ENCODE measurements around the gene SOX15. TPM values are rescaled to one million over a fixed set of nuclear protein-coding genes. Genes with fewer than 3 reads are reported as not detected.

The SOX15 gene
- total RNA-seq, 2 experiments from 2014 or later, result 0.84 to 1.6 TPM

GRCh38 chr17:7593296-7593695 lies 3.4 kb upstream of the SOX15 start:
- Histone ChIP-seq H3K4me2 (ENCODE audit: low read length) (no peak overlapping the region), H3K27ac (ENCODE audit: low read depth, low read length, poor library complexity, severe bottlenecking) (no peak overlapping the region), H2AFZ (ENCODE audit: low read length) (no peak overlapping the region), H3K4me1 (ENCODE audit: insufficient read depth, low read length, poor library complexity, severe bottlenecking) (no peaks in the 10 kb centered on the region), H3K9me2 (ENCODE audit: insufficient read depth, low read length) (no peaks in the 10 kb centered on the region), H3K4me3 (ENCODE audit: low read depth, low read length, poor library complexity, severe bottlenecking) (no peak overlapping the region), H3K9me3 (ENCODE audit: low read length) (no peaks in the 10 kb centered on the region), H3K36me3 (ENCODE audit: insufficient read depth, low read length) (peaks cover 88% of the 10 kb centered on the region), H3K79me2 (ENCODE audit: insufficient read depth, low read depth, low read length) (no peaks in the 10 kb centered on the region), H4K20me1 (ENCODE audit: insufficient read depth, low read length) (no peaks in the 10 kb centered on the region)
- CTCF ChIA-PET (ENCODE audit: unreplicated experiment), result no interaction called here
- intact Hi-C loops (cut with micrococcal nuclease; ENCODE audit: unreplicated experiment), result no loop called here
- POLR2A ChIA-PET, result no interaction called here
- BruUV-seq (replicated peaks), result no TSS peak
- DNase-seq (ENCODE audit: low spot score), result no peak
- TF ChIP-seq CTCF (conservative IDR thresholded peaks at IDR 0.05; ENCODE audit: low read length) (no peak), EZH2phosphoT487 (IDR thresholded peaks at IDR 0.05; ENCODE audit: borderline replicate concordance, low read depth, low read length) (no peak)

- Histone ChIP-seq H3K4me2 (ENCODE audit: low read length) (no peak overlapping the region), H3K79me2 (ENCODE audit: insufficient read depth, low read depth, low read length) (no peaks in the 10 kb centered on the region), H3K4me1 (ENCODE audit: insufficient read depth, low read length, poor library complexity, severe bottlenecking) (no peaks in the 10 kb centered on the region), H3K36me3 (ENCODE audit: insufficient read depth, low read length) (peaks cover 92% of the 10 kb centered on the region), H2AFZ (ENCODE audit: low read length) (no peak overlapping the region), H3K27ac (ENCODE audit: low read depth, low read length, poor library complexity, severe bottlenecking) (no peak overlapping the region), H3K9me2 (ENCODE audit: insufficient read depth, low read length) (no peaks in the 10 kb centered on the region), H3K4me3 (ENCODE audit: low read depth, low read length, poor library complexity, severe bottlenecking) (no peak overlapping the region), H4K20me1 (ENCODE audit: insufficient read depth, low read length) (no peaks in the 10 kb centered on the region), H3K9me3 (ENCODE audit: low read length) (no peaks in the 10 kb centered on the region)
- DNase-seq (ENCODE audit: low spot score), result no peak
- CTCF ChIA-PET (ENCODE audit: unreplicated experiment), result no interaction called here
- no TSS peak for BruUV-seq (replicated peaks)
- POLR2A ChIA-PET, result no interaction called here
- intact Hi-C loops (cut with micrococcal nuclease; ENCODE audit: unreplicated experiment), result no loop called here
- no peak for TF ChIP-seq EZH2phosphoT487 (IDR thresholded peaks at IDR 0.05; ENCODE audit: borderline replicate concordance, low read depth, low read length)
- TF ChIP-seq CTCF (conservative IDR thresholded peaks at IDR 0.05; ENCODE audit: low read length), result no peak
These were observed 2.6 kb upstream of the SOX15 start for GRCh38 chr17:7592422-7593021.

- POLR2A ChIA-PET, result no interaction called here
These were observed 1.7 kb upstream of the SOX15 start for GRCh38 chr17:7591596-7591995.

More at GRCh38 chr17:7591596-7591995, 1.7 kb upstream of the SOX15 start:
- no peak overlapping the region for H2AFZ ChIP-seq (ENCODE audit: low read length)
- no peaks in the 10 kb centered on the region for H4K20me1 ChIP-seq (ENCODE audit: insufficient read depth, low read length)
- intact Hi-C loops (cut with micrococcal nuclease; ENCODE audit: unreplicated experiment), result no loop called here
- H3K9me2 ChIP-seq (ENCODE audit: insufficient read depth, low read length), result no peaks in the 10 kb centered on the region
- DNase-seq (ENCODE audit: low spot score), result no peak
- no TSS peak for BruUV-seq (replicated peaks)
- H3K27ac ChIP-seq (ENCODE audit: low read depth, low read length, poor library complexity, severe bottlenecking), result no peak overlapping the region
- no peak overlapping the region for H3K4me3 ChIP-seq (ENCODE audit: low read depth, low read length, poor library complexity, severe bottlenecking)
- no peaks in the 10 kb centered on the region for H3K79me2 ChIP-seq (ENCODE audit: insufficient read depth, low read depth, low read length)
- H3K4me1 ChIP-seq (ENCODE audit: insufficient read depth, low read length, poor library complexity, severe bottlenecking), result no peaks in the 10 kb centered on the region
- peaks cover 92% of the 10 kb centered on the region for H3K36me3 ChIP-seq (ENCODE audit: insufficient read depth, low read length)
- CTCF ChIA-PET (ENCODE audit: unreplicated experiment), result no interaction called here
- no peak for TF ChIP-seq CTCF (conservative IDR thresholded peaks at IDR 0.05; ENCODE audit: low read length)
- no peak for TF ChIP-seq EZH2phosphoT487 (IDR thresholded peaks at IDR 0.05; ENCODE audit: borderline replicate concordance, low read depth, low read length)
- no peak overlapping the region for H3K4me2 ChIP-seq (ENCODE audit: low read length)
- H3K9me3 ChIP-seq (ENCODE audit: low read length), result no peaks in the 10 kb centered on the region
